CD8-positive, alpha-beta memory T cell (primary cell): Measurements from ENCODE around the gene CILP2. TPM values are rescaled to one million over a fixed set of nuclear protein-coding genes. Genes with fewer than 3 reads are reported as not detected.

Experiments used
- CTCF ChIA-PET: fragments of 350-600 bp; sonication (Branson Sonifier 250); formaldehyde crosslinking; loops from one replicate; lab custom pipeline; 2021; ENCODE audit warnings: antibody characterized with exemption; lab: Charles Lee
- POLR2A ChIA-PET: fragments of 350-600 bp; sonication (Branson Sonifier 250); formaldehyde crosslinking; loops from one replicate; lab custom pipeline; 2021; ENCODE audit warnings: antibody characterized with exemption; lab: Charles Lee
- DNase-seq, 5 donors: peaks; one replicate each; pipeline versions ENCODE4 v3.0.0 to v3.0.0-alpha.2; 2020 to 2022; ENCODE audit warnings: mixed read lengths in 1 of 5
- H3K27ac ChIP-seq: one replicate; pipeline ENCODE4 v1.7.0; 2013; ENCODE audit warnings: low read depth, mild to moderate bottlenecking, low read length, moderate library complexity
- H3K27me3 ChIP-seq: 2 replicates; pipeline ENCODE4 v1.7.0; 2013; ENCODE audit warnings: low read length, mild to moderate bottlenecking; ENCODE audit not compliant: insufficient read depth, poor library complexity, severe bottlenecking
- H3K36me3 ChIP-seq: 2 replicates; pipeline ENCODE4 v1.7.0; 2013; ENCODE audit warnings: mild to moderate bottlenecking, low read length, moderate library complexity; ENCODE audit not compliant: insufficient read depth
- H3K4me1 ChIP-seq: 2 replicates; pipeline ENCODE4 v1.7.0; 2013; ENCODE audit warnings: mild to moderate bottlenecking, low read length, moderate library complexity; ENCODE audit not compliant: insufficient read depth
- H3K4me3 ChIP-seq: 2 replicates; pipeline ENCODE4 v1.7.0; 2013; ENCODE audit warnings: mild to moderate bottlenecking, low read length
- H3K9me3 ChIP-seq: 2 replicates; pipeline ENCODE4 v1.7.0; 2013; ENCODE audit warnings: mild to moderate bottlenecking, low read length
- H3K27ac Mint-ChIP-seq, 8 donors: one replicate each; pipeline ENCODE4 v1.8.0; 2020 to 2021; ENCODE audit warnings: mixed read lengths in 8 of 8, mild to moderate bottlenecking in 6 of 8, inconsistent platforms in 3 of 8, moderate library complexity in 3 of 8
- H3K27me3 Mint-ChIP-seq, 2 donors: one replicate each; pipeline ENCODE4 v1.8.0; 2020 to 2021; ENCODE audit warnings: mixed read lengths in 2 of 2, mild to moderate bottlenecking in 1 of 2, moderate library complexity in 1 of 2
- H3K36me3 Mint-ChIP-seq, 3 donors: one replicate each; pipeline ENCODE4 v1.8.0; 2020 to 2021; ENCODE audit warnings: mixed read lengths in 3 of 3, inconsistent platforms in 1 of 3, mild to moderate bottlenecking in 1 of 3
- H3K4me1 Mint-ChIP-seq, 3 donors: one replicate each; pipeline ENCODE4 v1.8.0; 2020 to 2021; ENCODE audit warnings: mixed read lengths in 3 of 3, inconsistent platforms in 1 of 3, mild to moderate bottlenecking in 1 of 3
- H3K4me3 Mint-ChIP-seq, 7 donors: one replicate each; pipeline ENCODE4 v1.8.0; 2020 to 2021; ENCODE audit warnings: mixed read lengths in 7 of 7, mild to moderate bottlenecking in 6 of 7, moderate library complexity in 4 of 7, inconsistent platforms in 2 of 7
- H3K9me3 Mint-ChIP-seq, 5 donors: one replicate each; pipeline ENCODE4 v1.8.0; 2020 to 2022; ENCODE audit warnings: mixed read lengths in 5 of 5, mild to moderate bottlenecking in 3 of 5, moderate library complexity in 2 of 5, inconsistent platforms in 1 of 5
- polyA plus RNA-seq: library from polyadenylated mRNA; unstranded; fragments of 300-500 nt; fragmentation: Illumina TruSeq; gene quantifications from one replicate; pipeline ENCODE4 v1.2.3, GENCODE V29; 2021
- total RNA-seq, 2 experiments: library from RNA; stranded (reverse); gene quantifications; one replicate each; pipeline ENCODE4 v1.2.3, GENCODE V29; 2021

Gene CILP2
- total and polyA plus RNA-seq, 3 experiments from 2014 or later: 0.07 to 0.33 (median 0.11) TPM

DNA sequence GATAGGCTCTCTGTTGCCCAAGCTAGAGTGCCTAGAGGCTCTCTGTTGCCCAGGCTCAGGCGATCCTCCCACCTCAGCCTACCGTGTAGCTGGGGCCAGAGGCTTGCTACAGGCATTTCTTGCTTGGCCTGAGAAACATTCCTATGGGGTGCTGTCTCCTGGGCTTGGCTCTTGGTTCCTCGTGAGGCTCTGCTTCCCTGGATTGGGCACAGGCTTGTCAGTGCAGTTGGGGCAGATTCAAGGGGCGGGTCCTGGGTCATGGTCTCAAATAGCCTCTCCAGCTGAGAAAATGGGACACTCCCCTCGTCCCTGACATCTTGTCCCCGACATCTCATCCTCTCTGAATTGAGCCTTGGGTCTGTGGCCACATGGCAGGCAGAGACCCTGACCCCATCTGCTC is 27.6 kb upstream of the CILP2 start:
- no peak for DNase-seq
- H3K4me3 ChIP-seq: no peak overlapping the region
- no peaks in the 10 kb centered on the region for H3K36me3 ChIP-seq
- Mint-ChIP-seq H3K36me3 (peaks cover 5 to 23% (median 9%) of the 10 kb centered on the region in 3 donors), H3K4me3 (peak overlapping the region in 1 of 7 donors; percentile 40), H3K4me1 (peaks cover 0 to 6% (median 0%) of the 10 kb centered on the region in 3 donors), H3K27me3 (no peaks in the 10 kb centered on the region), H3K27ac (peak overlapping the region in 2 of 8 donors; percentile 23 to 58), H3K9me3 (no peaks in the 10 kb centered on the region)
- ChIA-PET CTCF (interaction anchor here (0.8 kb wide), 1 partner anchor 18 kb away, joined by 3 read pairs; no protein-coding TSS in a partner anchor), POLR2A (interaction anchor here (0.6 kb wide), 1 partner anchor 98 kb away, joined by 8 read pairs; no protein-coding TSS in a partner anchor)
- peaks cover 4% of the 10 kb centered on the region for H3K4me1 ChIP-seq
- no peak overlapping the region for H3K27ac ChIP-seq
- no peaks in the 10 kb centered on the region for H3K9me3 ChIP-seq
- H3K27me3 ChIP-seq: no peaks in the 10 kb centered on the region

DNA sequence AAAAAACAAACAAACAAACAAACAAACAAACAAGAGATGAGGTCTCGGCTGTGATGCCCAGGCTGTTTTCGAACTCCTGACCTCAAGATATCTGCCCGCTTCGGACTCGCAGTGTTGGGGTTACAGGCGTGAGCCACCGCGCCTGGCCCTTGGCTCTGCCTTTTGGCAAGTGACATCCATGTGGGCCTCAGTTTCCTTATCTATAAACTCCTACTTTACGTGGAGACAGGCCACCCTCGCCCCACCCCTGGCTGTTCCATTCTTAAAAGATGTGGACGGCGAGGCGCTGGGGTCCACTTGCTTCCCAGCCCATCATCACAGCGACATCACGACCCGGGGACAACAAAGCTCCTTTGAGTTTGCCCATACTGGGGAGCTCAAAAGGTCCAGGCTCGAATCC is 24.4 kb upstream of the CILP2 start:
- no peak overlapping the region for H3K4me3 ChIP-seq
- peak overlapping the region in 1 of 8 donors; percentile 25 for H3K27ac Mint-ChIP-seq
- DNase-seq: no peak
- CTCF ChIA-PET: no interaction called here
- POLR2A ChIA-PET: no interaction called here
- H3K9me3 ChIP-seq: no peaks in the 10 kb centered on the region
- peak overlapping the region in 5 of 7 donors; percentile 28 to 51 (median 42) for H3K4me3 Mint-ChIP-seq
- H3K4me1 ChIP-seq: peaks cover 21% of the 10 kb centered on the region
- no peaks in the 10 kb centered on the region for H3K36me3 ChIP-seq
- H3K27ac ChIP-seq: no peak overlapping the region
- peaks cover 0 to 9% (median 0%) of the 10 kb centered on the region in 3 donors for H3K36me3 Mint-ChIP-seq
- H3K4me1 Mint-ChIP-seq: peaks cover 17 to 32% (median 23%) of the 10 kb centered on the region in 3 donors
- peaks cover 0 to 3% of the 10 kb centered on the region in 2 donors for H3K27me3 Mint-ChIP-seq
- H3K9me3 Mint-ChIP-seq: no peaks in the 10 kb centered on the region
- no peaks in the 10 kb centered on the region for H3K27me3 ChIP-seq

DNA sequence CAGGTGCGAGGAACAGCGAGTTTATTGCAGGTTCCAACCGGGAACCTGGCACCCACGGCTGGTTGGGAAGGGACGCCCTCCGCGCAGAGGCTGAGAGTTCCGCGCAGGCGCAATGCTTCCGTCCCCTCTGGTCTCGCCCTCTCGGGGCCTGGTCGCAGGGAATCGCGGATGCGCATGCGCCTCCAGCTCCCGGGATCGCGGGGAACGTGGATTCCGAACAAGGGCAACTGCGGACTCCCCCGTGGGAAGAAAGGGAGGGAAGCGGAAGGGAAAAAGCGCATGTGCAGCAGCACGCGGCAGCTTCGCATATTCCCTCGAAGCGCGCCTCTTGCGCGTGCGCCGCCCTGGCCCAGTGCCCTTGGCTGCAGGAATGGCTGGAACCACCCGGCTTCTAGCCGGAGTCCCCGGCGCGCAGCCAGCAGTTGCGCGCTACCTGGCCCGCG is 23.8 kb upstream of the CILP2 start:
- Mint-ChIP-seq H3K9me3 (no peaks in the 10 kb centered on the region), H3K4me1 (peaks cover 20 to 35% (median 26%) of the 10 kb centered on the region in 3 donors), H3K36me3 (peaks cover 0 to 12% (median under 1%) of the 10 kb centered on the region in 3 donors), H3K4me3 (peak overlapping the region in 5 of 7 donors; percentile 42 to 73 (median 64)), H3K27ac (peak overlapping the region in 1 of 8 donors; percentile 25), H3K27me3 (peaks cover 0 to 3% of the 10 kb centered on the region in 2 donors)
- no peak overlapping the region for H3K27ac ChIP-seq
- POLR2A ChIA-PET: no interaction called here
- H3K4me1 ChIP-seq: peaks cover 21% of the 10 kb centered on the region
- H3K9me3 ChIP-seq: no peaks in the 10 kb centered on the region
- H3K27me3 ChIP-seq: no peaks in the 10 kb centered on the region
- no peak for DNase-seq
- H3K36me3 ChIP-seq: no peaks in the 10 kb centered on the region
- CTCF ChIA-PET: no interaction called here
- no peak overlapping the region for H3K4me3 ChIP-seq

DNA sequence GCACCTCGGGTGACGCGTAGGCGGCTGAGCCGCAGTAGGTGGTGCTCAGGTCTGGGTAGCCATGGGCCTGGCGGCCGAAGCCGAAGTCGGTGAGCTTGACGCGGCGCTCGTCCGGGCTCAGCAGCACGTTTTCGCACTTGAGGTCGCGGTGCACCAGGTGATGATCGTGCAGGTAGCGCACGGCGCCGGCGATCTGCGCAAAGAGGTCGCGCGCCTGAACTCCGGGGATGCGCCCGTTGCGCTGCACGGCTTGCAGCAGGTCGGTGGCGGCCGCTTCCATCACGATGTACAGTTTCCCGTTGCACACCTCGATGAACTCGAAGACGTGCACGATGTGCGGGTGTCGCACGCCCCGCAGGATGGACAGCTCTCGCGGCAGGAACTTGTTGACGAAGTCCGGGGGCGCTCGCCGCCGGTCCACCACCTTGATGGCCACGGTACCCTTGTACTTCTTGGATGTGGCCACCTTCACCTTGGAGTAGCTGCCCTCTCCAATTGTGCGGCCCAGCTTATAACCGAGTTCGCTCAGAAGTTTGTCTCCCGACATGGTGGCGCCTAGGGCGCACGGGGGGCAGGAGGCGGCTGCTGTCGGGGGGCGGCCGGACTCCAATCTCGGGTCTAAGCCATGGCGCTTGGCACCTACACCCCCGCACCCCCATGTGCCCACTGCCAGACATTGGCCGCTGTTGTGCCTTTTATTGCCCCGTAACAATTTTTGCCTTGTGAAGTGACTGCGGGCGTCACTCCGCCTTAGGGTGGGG is 23.0 kb upstream of the CILP2 start, which contains the start of gene TSSK6:
Gene TSSK6, minus strand, starts transcription at position 668 of the 761 bp plus-strand sequence. Its CDS starts 121 bp downstream, at position 547.
- no peak for DNase-seq
- Histone ChIP-seq H3K4me1 (peaks cover 21% of the 10 kb centered on the region), H3K9me3 (no peaks in the 10 kb centered on the region), H3K4me3 (peak within 1 kb of the TSS; percentile 95), H3K27ac (peak within 1 kb of the TSS; percentile 83), H3K27me3 (no peaks in the 10 kb centered on the region), H3K36me3 (no peaks in the 10 kb centered on the region)
- POLR2A ChIA-PET: interaction anchor here (0.9 to 2.1 kb wide), 8 partner anchors 26 to 262 kb away, joined by 3 to 8 read pairs (median 4); partner anchors contain the start of gene ZNF101
- Mint-ChIP-seq H3K4me3 (peak within 1 kb of the TSS; percentile 94 to 98 (median 96)), H3K27ac (peak within 1 kb of the TSS; percentile 87 to 97 (median 96)), H3K4me1 (peaks cover 25 to 43% (median 29%) of the 10 kb centered on the region in 3 donors), H3K27me3 (peaks cover 0 to 3% of the 10 kb centered on the region in 2 donors), H3K36me3 (peaks cover 0 to 20% (median 3%) of the 10 kb centered on the region in 3 donors), H3K9me3 (no peaks in the 10 kb centered on the region)
- CTCF ChIA-PET: interaction anchor here (1.6 to 2.1 kb wide), 2 partner anchors 17 to 24 kb away, joined by 4 to 6 read pairs; no protein-coding TSS in a partner anchor

DNA sequence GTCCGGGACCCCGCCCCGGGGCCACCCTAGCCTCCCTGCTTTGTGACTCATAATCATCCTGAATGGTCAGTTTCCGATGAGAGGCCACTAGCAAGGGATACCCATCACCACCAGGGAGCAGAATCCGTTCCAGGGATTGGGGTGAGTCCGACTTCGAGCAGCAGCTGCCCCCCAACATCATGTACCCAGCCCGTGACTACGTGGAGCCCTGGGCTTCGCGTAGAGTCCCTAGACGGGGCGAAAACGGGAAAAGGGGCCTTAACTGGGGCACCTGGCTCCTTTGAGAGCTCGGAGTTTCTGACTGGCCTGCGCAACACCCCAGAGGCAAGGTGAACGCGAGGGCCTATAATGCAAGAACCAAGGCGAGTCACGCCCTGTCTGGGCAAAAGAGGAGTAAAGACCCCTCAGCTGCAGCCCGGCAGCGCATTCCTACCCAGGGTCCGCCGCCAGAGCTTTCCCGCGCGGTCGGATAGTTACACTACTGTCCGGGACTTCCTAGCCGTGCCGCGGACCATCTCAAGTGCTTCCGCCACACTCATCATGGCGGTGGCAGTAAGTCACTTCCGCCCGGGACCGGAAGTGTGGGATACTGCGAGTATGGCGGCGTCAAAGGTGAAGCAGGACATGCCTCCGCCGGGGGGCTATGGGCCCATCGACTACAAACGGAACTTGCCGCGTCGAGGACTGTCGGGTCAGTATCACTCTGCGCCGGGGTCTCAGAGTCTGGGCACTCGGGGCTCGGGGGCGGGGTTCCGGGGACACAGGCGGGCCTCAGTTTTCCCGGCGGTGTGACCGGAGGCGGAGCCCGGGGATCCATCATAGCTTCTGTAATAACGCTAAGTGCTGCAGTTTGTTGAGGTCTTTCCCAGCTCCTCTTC is 22.2 kb upstream of the CILP2 start, which contains the start of gene NDUFA13:
Gene NDUFA13, plus strand, starts transcription at position 584 of the 878 bp plus-strand sequence. Its CDS starts 14 bp downstream, at position 598.
- POLR2A ChIA-PET: interaction anchor here (0.5 to 2.1 kb wide), 12 partner anchors 25 to 343 kb away, joined by 3 to 8 read pairs (median 5); partner anchors contain the start of gene ZNF101
- no peaks in the 10 kb centered on the region for H3K9me3 ChIP-seq
- no peaks in the 10 kb centered on the region for H3K9me3 Mint-ChIP-seq

DNA sequence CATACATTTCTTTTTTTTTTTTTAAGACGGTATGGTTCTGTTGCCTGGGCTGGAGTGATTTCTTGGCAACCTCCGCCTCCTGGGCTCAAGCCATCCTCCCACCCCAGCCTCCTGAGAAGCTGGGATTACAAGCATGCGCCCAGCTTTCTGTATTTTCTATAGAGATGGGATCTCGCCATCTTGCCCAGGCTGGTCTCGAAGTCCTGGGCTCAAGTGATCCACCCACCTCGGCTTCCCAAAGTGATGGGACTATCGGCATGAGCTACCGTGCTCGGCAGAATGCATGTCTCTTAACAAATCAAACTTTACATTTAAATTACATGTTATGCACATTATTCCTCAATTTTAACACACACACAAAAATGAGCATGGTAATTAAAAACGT is 20.8 kb upstream of the CILP2 start:
- Histone ChIP-seq H3K4me3 (no peak overlapping the region), H3K4me1 (peaks cover 27% of the 10 kb centered on the region), H3K36me3 (no peaks in the 10 kb centered on the region), H3K27ac (no peak overlapping the region), H3K27me3 (no peaks in the 10 kb centered on the region), H3K9me3 (no peaks in the 10 kb centered on the region)
- Mint-ChIP-seq H3K4me3 (peak overlapping the region; percentile 94 to 98 (median 96)), H3K27ac (peak overlapping the region in 6 of 8 donors; percentile 15 to 97 (median 86)), H3K36me3 (peaks cover 0 to 31% (median 3%) of the 10 kb centered on the region in 3 donors), H3K4me1 (peaks cover 31 to 54% (median 38%) of the 10 kb centered on the region in 3 donors), H3K9me3 (no peaks in the 10 kb centered on the region), H3K27me3 (peaks cover 0 to 3% of the 10 kb centered on the region in 2 donors)
- DNase-seq: no peak
- ChIA-PET POLR2A (interaction anchor here (0.6 kb wide), 1 partner anchor 346 kb away, joined by 4 read pairs; no protein-coding TSS in a partner anchor), CTCF (no interaction called here)

More for the DNA sequence above, 22.2 kb upstream of the CILP2 start, which contains the start of gene NDUFA13:
- Mint-ChIP-seq H3K36me3 (peaks cover 0 to 27% (median 3%) of the 10 kb centered on the region in 3 donors), H3K4me1 (peaks cover 28 to 48% (median 34%) of the 10 kb centered on the region in 3 donors), H3K27ac (peak within 1 kb of the TSS; percentile 87 to 97 (median 96)), H3K4me3 (peak within 1 kb of the TSS; percentile 94 to 98 (median 96)), H3K27me3 (peaks cover 0 to 3% of the 10 kb centered on the region in 2 donors)
- Histone ChIP-seq H3K4me3 (peak within 1 kb of the TSS; percentile 95), H3K27me3 (no peaks in the 10 kb centered on the region), H3K36me3 (no peaks in the 10 kb centered on the region), H3K27ac (peak within 1 kb of the TSS; percentile 83), H3K4me1 (peaks cover 25% of the 10 kb centered on the region)
- DNase-seq: peak; percentile 88 to 95 (median 92)
- CTCF ChIA-PET: interaction anchor here (0.7 to 2.1 kb wide), 3 partner anchors 16 to 149 kb away, joined by 4 to 6 read pairs (median 4); no protein-coding TSS in a partner anchor

DNA sequence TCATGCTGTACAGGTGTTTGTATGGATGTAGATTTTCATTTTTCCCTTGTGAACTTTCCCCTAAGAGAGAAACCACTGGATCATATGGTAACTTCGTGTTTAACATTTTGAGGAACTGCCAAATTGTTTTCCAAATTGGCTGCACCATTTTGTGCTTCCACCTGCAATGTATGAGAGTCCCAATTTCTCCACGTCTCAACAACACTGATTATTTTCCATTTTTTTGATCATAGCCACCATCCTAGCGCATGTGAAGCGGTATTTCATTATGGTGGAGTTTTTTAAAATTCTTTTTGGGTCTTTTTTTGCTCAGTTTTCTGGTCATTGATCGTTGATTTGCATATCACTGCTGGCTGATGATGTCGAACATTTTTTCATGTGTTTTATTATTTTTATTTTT is 17.1 kb upstream of the CILP2 start:
- ChIA-PET POLR2A (no interaction called here), CTCF (interaction anchor here (2.0 kb wide), 1 partner anchor 11 kb away, joined by 6 read pairs; no protein-coding TSS in a partner anchor)
- Mint-ChIP-seq H3K4me3 (peak overlapping the region in 1 of 7 donors; percentile 59), H3K9me3 (no peaks in the 10 kb centered on the region), H3K4me1 (peaks cover 34 to 51% (median 44%) of the 10 kb centered on the region in 3 donors), H3K36me3 (peaks cover 0 to 52% (median 3%) of the 10 kb centered on the region in 3 donors), H3K27ac (peak overlapping the region in 1 of 8 donors; percentile 20), H3K27me3 (peaks cover 0 to 2% of the 10 kb centered on the region in 2 donors)
- DNase-seq: no peak
- H3K36me3 ChIP-seq: no peaks in the 10 kb centered on the region
- H3K4me3 ChIP-seq: no peak overlapping the region
- peaks cover 24% of the 10 kb centered on the region for H3K4me1 ChIP-seq
- H3K27ac ChIP-seq: no peak overlapping the region
- H3K9me3 ChIP-seq: no peaks in the 10 kb centered on the region
- H3K27me3 ChIP-seq: no peaks in the 10 kb centered on the region
